ENCODE data around the gene ASB3.
"Not testable (repeated sequence)": the region's sequence is repeated elsewhere in the genome, so short reads cannot be mapped to it uniquely, and the experiment has no call there.

GRCh38 chr2:53757206-53757605 lies 29.5 kb downstream of the ASB3 start:
- not testable (repeated sequence) for TF ChIP-seq CTCF (IDR thresholded peaks at IDR 0.05); SIN3A (IDR thresholded peaks at IDR 0.05; ENCODE audit: borderline replicate concordance, insufficient read depth, low read depth, low read length); REST (IDR thresholded peaks at IDR 0.05; ENCODE audit: insufficient read depth in 1 of 2, low read depth in 2 of 2, low read length in 1 of 2); POLR2AphosphoS5 (IDR thresholded peaks at IDR 0.05; ENCODE audit: low read depth, low read length); TCF7L2 (IDR thresholded peaks at IDR 0.05; ENCODE audit: low read depth, low read length)

Measured in Panc1 (cell line).